GM13977 (cell line): Measurements from ENCODE around the gene LRRC40.
A peak's percentile ranks its signal among the peaks of the same experiment; 100 is the strongest.

Source experiments
- DNase-seq: peaks from one replicate; pipeline ENCODE4 v3.0.0; 2012; ENCODE audit warnings: low spot score
- in situ Hi-C: fragments of 300-500 bp; cut with MboI; formaldehyde crosslinking; loops from one replicate; pipeline ENCODE4 v1.12.0; 2022; ENCODE audit warnings: low sequenced_read_pairs, low pct_unique_long_range_greater_than_20kb, mixed read lengths, inconsistent platforms; ENCODE audit not compliant: unreplicated experiment
- TF ChIP-seq, protein P1 (sequence below): IDR thresholded peaks from 2 replicates; pipeline ENCODE4 v1.5.1; 2012; ENCODE audit warnings: mild to moderate bottlenecking, control low read depth; ENCODE audit not compliant: insufficient read depth; ENCODE audit errors: extremely low read depth, missing control alignments

The LRRC40 gene

DNA sequence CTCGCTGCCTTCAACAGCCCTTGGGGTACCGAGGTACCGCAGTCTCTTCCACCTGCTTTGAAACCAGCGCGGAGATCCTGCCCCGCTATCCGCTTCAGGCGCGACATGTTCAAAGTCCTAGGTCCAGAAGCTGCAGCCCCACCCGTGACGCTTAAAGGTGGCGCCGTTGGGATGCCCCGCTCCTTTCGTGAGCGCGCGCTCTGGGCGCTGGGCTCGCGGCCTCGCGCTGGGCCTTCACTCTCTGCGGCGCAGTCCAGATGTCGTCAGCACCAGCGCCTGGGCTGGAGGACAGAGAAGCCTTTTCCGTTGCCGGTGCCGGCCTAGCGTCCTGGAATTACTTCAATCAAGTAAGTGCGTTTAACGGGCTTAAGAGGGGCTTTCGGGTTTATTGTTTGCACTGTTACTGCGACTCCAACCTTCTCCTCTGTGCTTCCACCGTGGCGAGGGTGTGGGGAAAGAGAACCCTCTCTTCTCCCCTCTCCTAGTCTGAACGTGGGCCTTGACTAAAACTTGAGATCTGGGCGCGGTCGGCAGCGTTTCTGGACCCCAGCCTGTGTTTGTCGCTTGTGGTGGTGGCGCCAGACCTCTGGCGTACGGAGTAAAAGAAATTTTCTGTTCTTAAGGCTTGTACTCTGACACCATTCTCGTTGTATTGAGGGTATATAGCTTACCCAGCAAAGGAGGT is at the start of gene LRRC40:
Gene LRRC40 (minus strand): TSS at position 146 of the 685 bp plus-strand sequence. CDS start 39 bp downstream, at position 107.
- DNase-seq = peak; percentile 89
- in situ Hi-C loops = no loop called here
- TF ChIP-seq, protein P1, sequence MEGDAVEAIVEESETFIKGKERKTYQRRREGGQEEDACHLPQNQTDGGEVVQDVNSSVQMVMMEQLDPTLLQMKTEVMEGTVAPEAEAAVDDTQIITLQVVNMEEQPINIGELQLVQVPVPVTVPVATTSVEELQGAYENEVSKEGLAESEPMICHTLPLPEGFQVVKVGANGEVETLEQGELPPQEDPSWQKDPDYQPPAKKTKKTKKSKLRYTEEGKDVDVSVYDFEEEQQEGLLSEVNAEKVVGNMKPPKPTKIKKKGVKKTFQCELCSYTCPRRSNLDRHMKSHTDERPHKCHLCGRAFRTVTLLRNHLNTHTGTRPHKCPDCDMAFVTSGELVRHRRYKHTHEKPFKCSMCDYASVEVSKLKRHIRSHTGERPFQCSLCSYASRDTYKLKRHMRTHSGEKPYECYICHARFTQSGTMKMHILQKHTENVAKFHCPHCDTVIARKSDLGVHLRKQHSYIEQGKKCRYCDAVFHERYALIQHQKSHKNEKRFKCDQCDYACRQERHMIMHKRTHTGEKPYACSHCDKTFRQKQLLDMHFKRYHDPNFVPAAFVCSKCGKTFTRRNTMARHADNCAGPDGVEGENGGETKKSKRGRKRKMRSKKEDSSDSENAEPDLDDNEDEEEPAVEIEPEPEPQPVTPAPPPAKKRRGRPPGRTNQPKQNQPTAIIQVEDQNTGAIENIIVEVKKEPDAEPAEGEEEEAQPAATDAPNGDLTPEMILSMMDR = peak; percentile 6

DNA sequence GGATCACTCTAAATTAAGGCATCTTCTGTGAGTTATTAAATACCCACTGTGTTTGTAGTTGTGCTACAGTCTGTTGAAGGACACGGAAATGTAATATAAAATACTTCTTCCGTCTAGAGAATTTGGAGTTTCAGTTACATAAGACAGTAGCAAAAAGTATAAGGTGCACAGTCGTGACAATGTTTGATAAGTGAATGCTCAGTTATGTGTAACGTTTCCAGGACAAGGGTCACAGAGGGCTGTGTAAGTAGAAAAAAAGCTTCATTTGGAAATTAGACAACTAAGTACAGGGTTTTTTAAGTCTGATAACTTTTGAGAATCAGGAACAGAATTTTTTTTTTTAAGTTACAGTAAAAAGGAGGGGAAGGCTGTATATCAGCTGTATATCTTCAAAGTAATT is 43.4 kb upstream of the LRRC40 start:
- TF ChIP-seq, protein P1 = no peak
- DNase-seq = no peak
- in situ Hi-C loops = no loop called here

GRCh38 chr1:70247768-70248167 is 42.4 kb upstream of the LRRC40 start:
- TF ChIP-seq, protein P1 = no peak

DNA sequence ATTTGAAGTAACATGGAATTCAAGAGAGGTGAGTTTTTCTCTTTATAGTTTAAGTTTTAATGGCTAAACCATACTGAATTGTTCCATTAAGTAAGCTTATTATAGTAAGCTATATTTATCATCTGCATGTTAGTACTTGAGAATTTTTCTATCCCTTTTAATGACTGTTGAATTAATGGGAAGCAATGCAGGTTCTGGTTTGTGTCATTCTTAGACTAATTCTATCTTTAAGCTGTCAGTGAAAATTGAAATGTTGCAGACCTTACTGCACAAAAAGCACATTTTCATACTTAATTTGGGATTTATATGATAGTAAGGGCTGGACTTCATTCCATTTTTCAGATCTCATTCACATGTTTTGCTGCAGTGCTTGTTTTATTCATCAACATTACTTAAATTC is 41.7 kb upstream of the LRRC40 start:
- TF ChIP-seq, protein P1 = no peak
- in situ Hi-C loops = no loop called here
- DNase-seq = no peak

More at GRCh38 chr1:70247768-70248167, 42.4 kb upstream of the LRRC40 start:
- in situ Hi-C loops = no loop called here
- no peak for DNase-seq

DNA sequence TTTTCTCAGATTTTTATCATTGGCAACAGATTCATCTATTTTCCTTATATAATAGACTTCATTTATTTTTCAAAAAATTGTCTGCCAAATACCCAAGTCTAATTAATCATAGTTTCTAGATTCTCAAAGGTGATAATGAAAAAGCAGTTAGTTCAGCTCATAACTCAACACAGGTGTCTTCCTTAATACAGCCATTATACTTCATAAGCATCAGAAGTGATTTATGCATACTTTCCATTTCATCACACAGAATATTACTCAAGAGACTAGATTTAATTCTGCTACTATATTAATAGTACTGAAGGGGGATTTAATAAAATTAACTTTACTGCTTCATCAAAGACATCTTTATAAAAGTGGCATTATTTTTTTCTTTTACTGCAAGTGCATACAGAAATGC is 34.6 kb upstream of the LRRC40 start:
- DNase-seq = no peak
- TF ChIP-seq, protein P1 = no peak
- in situ Hi-C loops = no loop called here

- no peak for DNase-seq
- in situ Hi-C loops = no loop called here
- TF ChIP-seq, protein P1 = no peak
Observed at GRCh38 chr1:70234733-70235132, 29.4 kb upstream of the LRRC40 start.
